CD14-positive monocyte (primary cell): ENCODE measurements around the gene DCLK1. TPM values are rescaled to one million over a fixed set of nuclear protein-coding genes. Genes with fewer than 3 reads are reported as not detected.

Experiments used
- DNase-seq, 3 donors: peaks; one replicate each; pipeline ENCODE4 v3.0.0-alpha.2; 2011 to 2022
- H2AFZ ChIP-seq: 2 replicates; pipeline ENCODE4 v1.6.0; 2012; ENCODE audit warnings: mild to moderate bottlenecking, low read depth, low read length, inconsistent platforms; ENCODE audit not compliant: insufficient read depth, poor library complexity, severe bottlenecking
- H3K27ac ChIP-seq, 2 donors: 1 replicate in 1 of 2; 2 replicates in 1 of 2; pipeline ENCODE4 v1.5.1; 2012 to 2013; ENCODE audit warnings: low read length in 2 of 2, control low read depth in 1 of 2, inconsistent platforms in 1 of 2, low read depth in 1 of 2, mild to moderate bottlenecking in 1 of 2
- H3K27me3 ChIP-seq, 2 donors: one replicate each; pipeline versions ENCODE4 v1.6.0 to v1.6.1; 2011 to 2013; ENCODE audit warnings: low read length in 2 of 2; ENCODE audit not compliant: control insufficient read depth in 2 of 2, insufficient read depth in 2 of 2
- H3K36me3 ChIP-seq, 2 donors: replicated peaks in 1 of 2; 1 replicate in 1 of 2; 2 replicates in 1 of 2; pipeline versions ENCODE4 v1.5.1 to v1.6.1; 2012 to 2013; ENCODE audit warnings: low read length in 2 of 2, control low read depth in 1 of 2, inconsistent platforms in 1 of 2, mild to moderate bottlenecking in 1 of 2; ENCODE audit not compliant: insufficient read depth in 2 of 2, control insufficient read depth in 1 of 2
- H3K4me1 ChIP-seq, 2 donors: 1 replicate in 1 of 2; 2 replicates in 1 of 2; pipeline versions ENCODE4 v1.5.1 to v1.6.1; 2012 to 2013; ENCODE audit warnings: low read length in 2 of 2, control low read depth in 1 of 2, inconsistent platforms in 1 of 2, mild to moderate bottlenecking in 1 of 2, moderate library complexity in 1 of 2; ENCODE audit not compliant: insufficient read depth in 2 of 2, control insufficient read depth in 1 of 2
- H3K4me2 ChIP-seq: replicated peaks from 2 replicates; pipeline ENCODE3; 2012; ENCODE audit warnings: low read length, moderate library complexity, mild to moderate bottlenecking; ENCODE audit not compliant: poor library complexity, severe bottlenecking; ENCODE audit errors: extremely low read depth
- H3K4me3 ChIP-seq, 3 experiments: fragments of 200-600 bp in 1 of 3; sonication (generic) in 1 of 3; replicated peaks in 1 of 3; 1 replicate in 2 of 3; 2 replicates in 1 of 3; pipeline ENCODE4 v1.5.1; 2011 to 2013; ENCODE audit warnings: low read length in 3 of 3, mild to moderate bottlenecking in 3 of 3, control low read depth in 2 of 3, low read depth in 2 of 3, inconsistent platforms in 1 of 3, moderate library complexity in 1 of 3
- H3K79me2 ChIP-seq: 2 replicates; pipeline ENCODE4 v1.6.0; 2012; ENCODE audit warnings: mild to moderate bottlenecking, control low read depth, inconsistent platforms, low read length, moderate library complexity; ENCODE audit not compliant: insufficient read depth
- H3K9ac ChIP-seq: 2 replicates; pipeline ENCODE4 v1.6.0; 2017; ENCODE audit warnings: low read length, mild to moderate bottlenecking; ENCODE audit not compliant: insufficient read depth, poor library complexity, severe bottlenecking
- H3K9me3 ChIP-seq, 2 donors: replicated peaks in 1 of 2; 1 replicate in 1 of 2; 2 replicates in 1 of 2; pipeline versions ENCODE4 v1.5.1 to v1.6.1; 2012 to 2013; ENCODE audit warnings: low read length in 2 of 2, control low read depth in 1 of 2; ENCODE audit not compliant: control insufficient read depth in 1 of 2, insufficient read depth in 1 of 2
- H4K20me1 ChIP-seq: 2 replicates; pipeline ENCODE4 v1.6.0; 2012; ENCODE audit warnings: mild to moderate bottlenecking, low read length, control low read depth, moderate library complexity; ENCODE audit not compliant: insufficient read depth
- H3K27ac Mint-ChIP-seq, 7 donors: one replicate each; pipeline ENCODE4 v1.8.0; 2020; ENCODE audit warnings: mild to moderate bottlenecking in 7 of 7, mixed read lengths in 7 of 7, moderate library complexity in 6 of 7, inconsistent platforms in 2 of 7
- H3K27me3 Mint-ChIP-seq, 3 donors: one replicate each; pipeline ENCODE4 v1.8.0; 2021 to 2022; ENCODE audit warnings: low read depth in 3 of 3, mild to moderate bottlenecking in 3 of 3, mixed read lengths in 3 of 3, moderate library complexity in 3 of 3, inconsistent platforms in 1 of 3
- H3K36me3 Mint-ChIP-seq, 2 donors: one replicate each; pipeline ENCODE4 v1.8.0; 2020; ENCODE audit warnings: mixed read lengths in 2 of 2, inconsistent platforms in 1 of 2, mild to moderate bottlenecking in 1 of 2
- H3K4me1 Mint-ChIP-seq: one replicate; pipeline ENCODE4 v1.8.0; 2020; ENCODE audit warnings: mild to moderate bottlenecking, mixed read lengths
- H3K4me3 Mint-ChIP-seq, 2 donors: one replicate each; pipeline ENCODE4 v1.8.0; 2020; ENCODE audit warnings: mild to moderate bottlenecking in 2 of 2, mixed read lengths in 2 of 2, moderate library complexity in 1 of 2
- H3K9me3 Mint-ChIP-seq, 7 donors: one replicate each; pipeline ENCODE4 v1.8.0; 2020 to 2022; ENCODE audit warnings: mixed read lengths in 7 of 7, mild to moderate bottlenecking in 6 of 7, moderate library complexity in 6 of 7, inconsistent platforms in 2 of 7
- CTCF ChIP-seq: fragments of 200-600 bp; IDR thresholded peaks from one replicate; pipeline ENCODE4 v1.8.0; 2022; ENCODE audit warnings: antibody characterized with exemption, mild to moderate bottlenecking
- WGBS: methylation state at CpG from one replicate; pipeline ENCODE4 v1.1.5; 2013; ENCODE audit warnings: missing lambda C conversion rate; ENCODE audit not compliant: insufficient coverage; 5-methylcytosine and 5-hydroxymethylcytosine counted together
- intact Hi-C, 2 donors: fragments of 100-400 bp; cut with micrococcal nuclease; formaldehyde crosslinking; loops; one replicate each; pipeline versions ENCODE4 v1.15.0 to v1.15.1; 2023
- polyA plus RNA-seq, 3 donors: library from polyadenylated mRNA; depleted of rRNA in 1 of 3; unstranded in 2 of 3; stranded (reverse) in 1 of 3; fragments of 300-500 nt in 2 of 3; fragments of >200 nt in 1 of 3; fragmentation: Illumina TruSeq in 2 of 3; gene quantifications; 1 replicate in 2 of 3; 2 replicates in 1 of 3; pipeline ENCODE4 v1.2.3, GENCODE V29; 2012 to 2021

DCLK1 gene
- polyA plus RNA-seq, 3 donors = not detected

- H3K9ac ChIP-seq = no peak overlapping the region
- no peaks in the 10 kb centered on the region for H3K36me3 Mint-ChIP-seq
- H3K27ac ChIP-seq = no peak overlapping the region
- H4K20me1 ChIP-seq = no peaks in the 10 kb centered on the region
- no peak overlapping the region for H3K27ac Mint-ChIP-seq
- no peak overlapping the region for H2AFZ ChIP-seq
- H3K4me1 Mint-ChIP-seq = no peaks in the 10 kb centered on the region
- peaks cover 0 to 3% (median 2%) of the 10 kb centered on the region in 3 donors for H3K27me3 Mint-ChIP-seq
- peaks cover 0 to 3% (median 0%) of the 10 kb centered on the region in 7 donors for H3K9me3 Mint-ChIP-seq
- intact Hi-C loops = no loop called here
- H3K4me1 ChIP-seq = no peaks in the 10 kb centered on the region
- 95% methylated on average over 9 of the region's 10 CpGs for WGBS
- TF ChIP-seq CTCF = no peak
- no peak for DNase-seq
- H3K79me2 ChIP-seq = no peaks in the 10 kb centered on the region
- H3K27me3 ChIP-seq = no peaks in the 10 kb centered on the region
- no peaks in the 10 kb centered on the region for H3K36me3 ChIP-seq
- H3K4me3 ChIP-seq = no peak overlapping the region
- no peaks in the 10 kb centered on the region for H3K9me3 ChIP-seq
- no peak overlapping the region for H3K4me2 ChIP-seq
- no peak overlapping the region for H3K4me3 Mint-ChIP-seq
Observed at GRCh38 chr13:35784286-35784951, 346.8 kb downstream of the DCLK1 start.

GRCh38 chr13:35782793-35783192 is 348.4 kb downstream of the DCLK1 start:
- no peak overlapping the region for H3K9ac ChIP-seq
- no peaks in the 10 kb centered on the region for H3K9me3 ChIP-seq
- H3K4me2 ChIP-seq = no peak overlapping the region
- Mint-ChIP-seq H3K27ac (no peak overlapping the region), H3K9me3 (peaks cover 0 to 3% (median 0%) of the 10 kb centered on the region in 7 donors), H3K4me3 (no peak overlapping the region), H3K36me3 (no peaks in the 10 kb centered on the region), H3K27me3 (peaks cover 0 to 5% (median 2%) of the 10 kb centered on the region in 3 donors), H3K4me1 (no peaks in the 10 kb centered on the region)
- intact Hi-C loops = no loop called here
- no peak for DNase-seq
- no peaks in the 10 kb centered on the region for H3K79me2 ChIP-seq
- H3K4me1 ChIP-seq = no peaks in the 10 kb centered on the region
- H3K36me3 ChIP-seq = no peaks in the 10 kb centered on the region
- H2AFZ ChIP-seq = no peak overlapping the region
- H4K20me1 ChIP-seq = no peaks in the 10 kb centered on the region
- no peak overlapping the region for H3K4me3 ChIP-seq
- H3K27me3 ChIP-seq = no peaks in the 10 kb centered on the region
- WGBS = no CpG with 5 or more reads among the region's 2 CpGs
- no peak for TF ChIP-seq CTCF
- no peak overlapping the region for H3K27ac ChIP-seq
